Neural progenitor cell (in vitro differentiated cells): Measurements from ENCODE around the gene RTKN2.

Experiments used
- EZH2 ChIP-seq: fragments of 200-600 bp; sonication (generic); IDR thresholded peaks from 2 replicates; pipeline ENCODE4 v1.6.1; 2017; ENCODE audit warnings: antibody characterized with exemption, mild to moderate bottlenecking, moderate library complexity
- EZH2phosphoT487 ChIP-seq: fragments of 200-600 bp; sonication (generic); IDR thresholded peaks from 2 replicates; pipeline ENCODE4 v1.6.1; 2017; ENCODE audit warnings: antibody characterized with exemption
- TF ChIP-seq, protein P1 (sequence below): fragments of 200-600 bp; sonication (generic); IDR thresholded peaks from 2 replicates; pipeline ENCODE4 v1.5.1; 2017; ENCODE audit warnings: antibody characterized with exemption, mild to moderate bottlenecking

DNA sequence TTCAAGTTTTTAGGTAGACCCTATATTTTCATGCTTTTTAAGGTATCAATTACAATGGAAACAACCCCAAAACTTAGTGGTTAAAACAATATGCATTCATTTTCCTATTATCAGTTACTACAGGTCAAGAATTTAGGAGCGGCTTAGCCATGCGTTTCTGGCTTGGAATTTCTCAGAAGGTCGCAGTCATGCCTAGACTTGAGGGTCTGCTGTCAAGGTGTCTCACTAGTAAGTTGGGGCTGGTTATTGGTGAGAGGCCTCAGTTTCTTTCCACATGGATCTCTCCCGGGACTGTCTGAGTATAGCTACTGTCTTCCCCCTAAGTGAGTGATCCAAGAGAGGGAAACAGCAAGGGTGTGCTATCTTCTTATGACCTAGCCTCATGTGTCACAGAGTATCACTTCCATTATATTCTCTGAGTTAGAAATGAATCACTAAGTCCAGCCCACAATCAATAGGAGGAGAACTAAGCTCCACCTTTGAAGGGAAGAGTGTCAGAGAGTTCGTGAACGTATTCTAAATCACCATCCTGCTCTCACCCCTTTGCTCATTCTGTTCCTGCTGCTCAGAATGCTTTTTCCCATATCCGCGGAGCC, 80.5 kb downstream of the RTKN2 start:
- TF ChIP-seq, protein P1, sequence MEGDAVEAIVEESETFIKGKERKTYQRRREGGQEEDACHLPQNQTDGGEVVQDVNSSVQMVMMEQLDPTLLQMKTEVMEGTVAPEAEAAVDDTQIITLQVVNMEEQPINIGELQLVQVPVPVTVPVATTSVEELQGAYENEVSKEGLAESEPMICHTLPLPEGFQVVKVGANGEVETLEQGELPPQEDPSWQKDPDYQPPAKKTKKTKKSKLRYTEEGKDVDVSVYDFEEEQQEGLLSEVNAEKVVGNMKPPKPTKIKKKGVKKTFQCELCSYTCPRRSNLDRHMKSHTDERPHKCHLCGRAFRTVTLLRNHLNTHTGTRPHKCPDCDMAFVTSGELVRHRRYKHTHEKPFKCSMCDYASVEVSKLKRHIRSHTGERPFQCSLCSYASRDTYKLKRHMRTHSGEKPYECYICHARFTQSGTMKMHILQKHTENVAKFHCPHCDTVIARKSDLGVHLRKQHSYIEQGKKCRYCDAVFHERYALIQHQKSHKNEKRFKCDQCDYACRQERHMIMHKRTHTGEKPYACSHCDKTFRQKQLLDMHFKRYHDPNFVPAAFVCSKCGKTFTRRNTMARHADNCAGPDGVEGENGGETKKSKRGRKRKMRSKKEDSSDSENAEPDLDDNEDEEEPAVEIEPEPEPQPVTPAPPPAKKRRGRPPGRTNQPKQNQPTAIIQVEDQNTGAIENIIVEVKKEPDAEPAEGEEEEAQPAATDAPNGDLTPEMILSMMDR = no peak
- no peak for TF ChIP-seq EZH2phosphoT487
- TF ChIP-seq EZH2 = no peak
